GM19455 (cell line): ENCODE results near the gene CAPN5.

ENCODE experiments used
- ATAC-seq: cut with Tn5 transposase; IDR thresholded peaks from one replicate; pipeline ENCODE4 v1.9.1; 2021; ENCODE audit not compliant: unreplicated experiment

CAPN5 gene

DNA sequence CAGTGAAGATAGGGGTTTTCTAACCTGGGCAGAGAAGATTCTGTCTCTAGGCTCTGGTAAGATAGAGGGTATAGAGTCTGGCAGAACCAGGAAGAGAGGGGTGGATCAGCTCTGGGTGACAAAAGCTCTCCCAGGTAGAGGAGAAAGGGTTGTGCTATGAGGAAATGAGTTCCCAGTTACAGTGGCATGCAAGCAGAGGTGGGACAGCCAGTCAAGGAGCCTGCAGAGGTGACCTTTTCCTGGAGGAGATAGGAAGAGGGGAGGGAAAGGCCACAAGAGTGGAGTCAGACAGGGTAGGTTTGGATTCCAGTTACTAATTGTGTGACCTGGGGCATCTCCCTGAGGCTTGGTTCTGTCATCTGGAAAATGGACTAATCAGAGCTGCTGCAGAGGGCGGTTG is 3.4 kb upstream of the CAPN5 start:
- no peak for ATAC-seq

- no peak for ATAC-seq
Observed at GRCh38 chr11:77063861-77064260, 2.9 kb upstream of the CAPN5 start.

GRCh38 chr11:77064648-77065217 is 2.0 kb upstream of the CAPN5 start:
- no peak for ATAC-seq

- no peak for ATAC-seq
Observed at GRCh38 chr11:77065878-77066228, 918 bp upstream of the CAPN5 start.

DNA sequence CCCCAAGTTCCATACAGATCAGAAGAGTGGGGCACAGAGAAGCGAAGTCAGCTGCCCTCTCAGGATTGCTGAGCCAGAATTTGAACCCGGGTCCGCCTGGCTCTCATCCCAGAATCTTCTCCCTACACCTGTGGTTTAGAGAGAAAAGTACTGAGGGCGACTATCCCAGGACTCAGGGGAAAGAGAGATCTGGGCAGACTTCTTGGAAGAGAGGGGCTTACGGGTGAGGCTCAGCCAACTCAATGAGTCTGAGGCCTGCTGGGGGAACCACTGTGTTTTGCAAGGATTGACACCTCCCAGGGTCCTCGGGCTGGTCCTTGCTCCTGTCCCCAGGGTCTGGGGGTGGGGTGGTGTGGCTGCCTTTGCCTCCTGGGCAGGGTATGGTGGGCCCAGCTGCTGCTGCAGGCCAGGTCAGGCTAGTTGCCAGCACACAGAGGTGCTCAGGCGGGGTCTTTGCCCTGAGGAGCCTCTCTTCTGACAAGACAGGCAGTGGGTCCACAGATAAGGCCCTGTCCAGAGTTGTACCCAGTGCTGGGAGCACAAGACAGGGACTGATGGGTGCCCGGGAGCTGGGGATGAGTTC is 1.2 kb downstream of the CAPN5 start:
- no peak for ATAC-seq

DNA sequence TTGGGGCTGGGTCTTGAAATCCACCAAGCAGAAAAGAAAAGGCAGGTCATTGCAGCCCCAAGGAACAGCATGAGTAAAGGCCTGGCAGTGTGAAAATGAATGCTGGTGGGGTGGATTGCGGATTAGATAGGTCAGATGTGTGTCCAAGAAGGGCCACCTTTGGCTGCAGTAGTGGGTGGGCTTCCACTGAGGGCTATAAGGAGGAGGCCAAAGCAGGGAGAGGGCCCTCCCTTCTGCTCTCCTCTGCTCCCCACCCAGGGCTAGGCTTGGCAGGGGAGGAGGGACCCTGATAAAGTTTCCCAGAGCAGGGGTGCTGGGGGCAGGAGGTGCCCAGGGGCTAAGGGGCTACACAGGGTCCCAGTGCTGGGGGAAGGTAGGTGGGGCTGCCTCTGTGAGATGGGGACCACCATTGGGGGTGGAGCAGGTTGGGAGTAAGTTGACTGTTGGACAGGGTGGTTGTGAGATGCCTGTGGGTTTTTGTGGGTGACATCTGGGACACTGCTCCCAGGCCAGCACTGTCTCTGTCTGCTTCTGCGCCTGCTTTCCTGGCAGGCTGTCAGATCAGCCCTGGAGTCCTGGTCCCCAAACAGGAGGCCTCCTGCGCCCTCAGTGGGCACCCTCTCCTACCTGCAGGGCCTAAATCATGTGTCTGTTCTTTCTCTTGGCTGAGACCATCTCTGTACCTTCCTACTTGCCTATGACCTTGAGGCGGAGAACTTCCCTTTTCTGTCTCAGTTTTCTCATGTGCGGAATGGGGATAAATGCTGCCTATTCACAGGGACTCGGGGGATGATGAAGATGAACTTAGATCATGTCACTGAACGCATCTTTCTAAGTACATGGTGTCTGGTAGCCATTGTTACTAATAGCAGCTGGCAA is 1.9 kb downstream of the CAPN5 start:
- no peak for ATAC-seq

DNA sequence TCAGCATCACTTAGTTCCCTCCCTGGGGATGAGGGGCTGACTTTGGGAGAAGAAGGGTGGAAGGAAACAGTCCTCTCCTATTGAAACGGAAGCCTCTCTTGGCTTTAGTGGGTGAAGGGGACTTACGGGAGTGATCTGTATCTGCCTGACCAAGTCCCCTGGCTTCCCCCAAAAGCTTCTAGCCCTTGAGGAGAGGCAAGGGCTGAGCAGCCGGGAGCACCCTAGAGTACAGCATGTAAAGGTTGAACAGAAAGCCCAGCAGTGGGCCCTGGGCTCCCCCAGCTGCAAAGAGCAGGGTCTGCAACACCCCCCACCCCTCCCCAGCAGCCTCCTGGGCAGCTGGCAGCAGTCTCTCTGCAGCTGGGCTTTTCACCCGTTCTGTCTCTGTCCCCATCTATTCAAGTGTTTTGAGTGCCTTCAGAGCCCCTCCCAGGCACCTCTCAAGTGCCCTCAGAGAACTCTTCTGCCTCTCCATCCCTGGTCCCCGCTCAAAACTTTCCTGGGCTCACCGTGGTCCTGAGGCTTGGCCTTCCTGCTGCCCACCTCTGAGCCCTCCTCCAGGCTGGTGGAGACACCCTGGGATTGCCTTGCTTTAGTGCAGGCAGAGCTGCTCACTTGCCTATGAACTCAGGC is 2.7 kb downstream of the CAPN5 start:
- ATAC-seq: no peak

DNA sequence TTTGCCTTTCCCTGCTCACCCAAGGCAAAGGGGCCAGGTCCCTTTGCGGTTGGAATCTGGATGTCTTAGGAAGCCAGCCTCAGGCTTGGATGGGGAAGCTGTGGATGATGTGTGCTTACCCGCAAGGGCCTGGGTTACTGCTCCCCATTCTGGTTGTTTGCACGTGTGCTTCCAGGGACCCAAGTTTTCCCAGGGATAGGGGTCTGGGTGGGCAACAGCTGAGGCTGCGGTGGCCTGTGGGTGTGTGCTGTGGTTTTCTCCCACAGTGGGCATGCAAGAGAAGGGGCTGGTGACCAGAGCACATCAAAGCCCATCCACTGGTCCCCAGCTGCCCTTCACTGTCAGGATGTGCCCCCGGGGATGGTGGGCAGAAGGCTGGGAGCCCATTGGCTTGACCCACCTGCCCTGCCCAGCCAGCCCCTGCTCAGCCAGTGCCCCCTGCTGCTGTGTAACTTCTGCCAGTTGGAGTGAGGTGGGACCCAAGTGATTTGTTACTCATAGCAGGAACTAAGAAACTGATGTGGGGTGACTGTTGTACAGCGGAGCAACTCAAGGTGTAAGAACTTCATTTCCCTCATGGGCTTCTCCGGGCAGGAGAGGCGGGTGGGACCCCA is 3.3 kb downstream of the CAPN5 start:
- ATAC-seq: no peak

GRCh38 chr11:77071077-77071476 is 4.3 kb downstream of the CAPN5 start:
- ATAC-seq: no peak

- ATAC-seq: no peak
Observed at GRCh38 chr11:77071671-77072605, 5.2 kb downstream of the CAPN5 start.

DNA sequence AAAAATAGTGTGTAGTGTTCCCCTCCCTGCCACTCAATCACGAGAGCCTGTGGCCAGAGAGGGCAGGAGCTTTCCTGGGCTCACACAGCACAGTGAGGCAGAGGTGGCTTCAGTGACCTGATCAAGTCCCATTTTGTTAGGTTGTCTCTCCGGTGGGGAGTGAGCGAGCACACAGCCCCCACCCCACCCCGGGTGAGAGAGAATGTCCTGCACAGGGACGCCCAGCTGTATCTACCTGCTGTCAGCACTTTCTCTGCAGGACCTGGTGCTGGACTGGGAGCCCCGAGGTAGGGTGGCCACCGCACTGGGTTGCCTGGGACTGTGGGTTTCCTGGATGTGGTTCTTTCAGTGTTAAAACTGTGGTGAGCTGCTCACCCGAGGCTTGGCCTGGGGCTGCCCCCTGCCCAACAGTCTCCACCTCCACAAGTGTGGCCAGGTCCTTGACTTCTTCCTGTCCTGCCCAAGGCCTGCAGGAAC is 6.1 kb downstream of the CAPN5 start:
- no peak for ATAC-seq

DNA sequence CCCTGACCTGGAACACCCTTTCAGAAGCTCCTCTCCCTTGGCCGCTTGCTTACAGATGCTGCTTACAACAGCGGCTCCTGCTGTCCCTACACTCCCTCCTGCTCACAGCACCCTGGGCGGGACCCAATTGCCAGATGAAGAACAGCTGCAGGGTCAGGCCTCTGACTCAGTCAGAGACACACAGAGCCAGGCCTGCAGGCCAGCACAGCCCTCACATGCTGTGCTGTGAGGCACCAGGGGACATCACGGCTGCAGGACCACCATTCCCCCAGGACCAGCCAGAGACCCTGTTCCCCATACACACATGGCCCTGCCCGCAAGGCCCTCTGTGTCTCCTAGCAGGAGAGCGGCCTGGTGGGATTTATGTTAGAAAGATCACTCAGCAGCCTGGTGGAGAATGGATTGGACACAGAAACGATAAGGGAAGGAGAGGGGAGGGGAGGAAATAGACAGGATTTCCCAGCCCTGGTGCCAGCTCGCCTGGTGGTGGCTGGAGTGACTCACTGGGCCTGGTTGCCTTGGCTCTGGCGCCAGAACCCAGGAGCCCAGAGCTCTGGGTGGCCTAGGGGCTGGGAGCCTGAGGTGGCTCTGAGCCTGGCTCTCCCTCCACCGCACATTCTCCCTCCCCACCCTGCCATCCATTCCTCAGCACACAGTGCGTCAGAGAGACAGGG is 6.7 kb downstream of the CAPN5 start:
- ATAC-seq: no peak

- no peak for ATAC-seq
Observed at GRCh38 chr11:77074205-77074604, 7.4 kb downstream of the CAPN5 start.

DNA sequence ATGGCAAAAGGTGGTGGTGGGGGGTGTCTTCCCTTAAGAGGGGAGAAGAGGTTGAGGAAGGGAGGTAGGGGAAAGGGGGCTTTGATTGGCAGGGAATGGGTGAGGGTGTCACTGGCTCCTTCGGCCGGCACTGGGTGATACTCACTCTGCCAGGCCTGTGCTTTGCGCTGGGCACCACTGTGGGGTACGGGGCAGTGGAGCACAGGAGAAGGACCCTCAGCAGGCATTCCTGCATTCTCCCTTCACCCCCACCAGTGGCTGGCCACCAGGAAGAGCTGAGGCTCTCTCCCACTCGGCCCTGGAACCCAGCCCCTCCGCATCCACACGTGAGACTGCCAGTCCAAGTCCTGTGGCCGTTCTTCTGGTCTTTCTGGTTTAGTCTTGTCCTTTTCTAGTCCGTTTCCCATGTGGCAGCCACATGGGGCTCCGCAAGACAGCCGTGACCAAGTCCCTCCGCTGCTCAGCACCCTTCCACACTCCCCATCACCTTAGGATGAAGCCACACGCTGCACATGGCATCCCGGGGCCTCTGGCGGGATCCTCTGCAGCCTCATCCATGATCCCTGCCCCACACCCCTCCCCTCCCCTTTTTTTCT is 8.0 kb downstream of the CAPN5 start:
- no peak for ATAC-seq

- ATAC-seq: no peak
Observed at GRCh38 chr11:77075425-77075905, 8.7 kb downstream of the CAPN5 start.

DNA sequence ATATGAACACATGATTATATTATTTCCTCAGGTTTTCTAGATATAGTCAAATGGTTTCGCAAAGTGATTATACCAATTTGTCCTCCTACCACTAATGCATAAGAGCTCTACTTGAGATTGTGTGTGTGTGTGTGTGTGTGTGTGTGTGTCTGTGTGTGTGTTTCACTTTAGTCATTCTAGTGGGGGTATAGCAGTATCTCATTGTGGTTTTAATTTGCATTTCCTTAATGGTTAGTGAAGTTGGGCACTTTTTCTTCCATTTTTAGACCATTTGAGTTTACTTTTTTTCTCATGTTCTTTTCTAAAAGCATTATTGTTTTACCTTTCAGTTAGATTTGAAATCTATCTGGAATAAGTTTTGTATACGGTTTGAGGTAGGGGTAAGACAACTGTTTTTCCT is 12.9 kb downstream of the CAPN5 start:
- ATAC-seq: no peak

DNA sequence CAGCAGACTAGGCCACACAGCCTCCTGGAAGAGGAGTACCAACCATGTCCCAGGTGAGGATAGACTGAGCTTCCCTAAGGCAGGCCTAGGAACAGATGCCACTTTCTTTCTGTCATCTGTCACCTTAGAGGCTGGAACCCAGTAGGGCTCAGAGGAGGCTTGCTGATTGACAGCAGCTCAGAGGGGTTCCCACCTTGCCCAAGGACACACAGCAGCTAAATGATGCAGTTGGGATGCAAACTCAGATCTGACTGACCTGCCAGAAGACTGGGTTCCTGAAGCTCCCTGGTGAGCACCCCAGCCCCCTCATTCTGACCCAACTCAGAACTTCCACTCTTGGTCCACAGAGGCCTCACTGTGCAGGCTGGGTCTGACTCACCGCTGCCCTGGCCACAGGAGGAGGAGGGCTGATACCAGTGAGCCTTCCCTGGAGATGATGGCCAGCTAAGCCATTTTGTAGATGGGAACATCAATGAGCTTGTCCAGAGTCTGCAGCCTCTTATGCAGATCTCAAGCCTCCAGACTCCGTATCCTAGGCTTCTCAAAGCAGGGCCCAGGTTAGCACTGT is 14.0 kb downstream of the CAPN5 start:
- no peak for ATAC-seq

GRCh38 chr11:77081381-77081851 is 14.6 kb downstream of the CAPN5 start:
- no peak for ATAC-seq
